DND-41 (cell line): ENCODE measurements around the gene U2SURP.

ENCODE experiments used
- ATAC-seq: fragments of 200-7000 bp; cut with Tn5 transposase; 3 replicates; pipeline ENCODE4 v1.9.1; 2021; ENCODE audit warnings: low read depth; ENCODE audit not compliant: insufficient read depth
- DNase-seq: peaks from one replicate; pipeline ENCODE4 v3.0.0-alpha.2; 2020
- H2AFZ ChIP-seq: 2 replicates; pipeline ENCODE4 v1.6.0; 2012; ENCODE audit warnings: low read depth, low read length
- H3K27ac ChIP-seq: 2 replicates; pipeline ENCODE4 v1.5.1; 2012; ENCODE audit warnings: low read length, inconsistent platforms
- H3K27me3 ChIP-seq: fragments of 200-600 bp; sonication (generic); 2 replicates; pipeline ENCODE4 v1.6.0; 2012; ENCODE audit warnings: low read length, mild to moderate bottlenecking, inconsistent platforms; ENCODE audit not compliant: insufficient read depth, poor library complexity
- H3K36me3 ChIP-seq: 2 replicates; pipeline ENCODE4 v1.5.1; 2012; ENCODE audit warnings: low read length, inconsistent platforms; ENCODE audit not compliant: insufficient read depth
- H3K4me1 ChIP-seq: 2 replicates; pipeline ENCODE4 v1.5.1; 2012; ENCODE audit warnings: mild to moderate bottlenecking, low read length; ENCODE audit not compliant: insufficient read depth
- H3K4me2 ChIP-seq: 2 replicates; pipeline ENCODE4 v1.6.0; 2012; ENCODE audit warnings: mild to moderate bottlenecking, moderate library complexity, low read length, inconsistent platforms; ENCODE audit not compliant: insufficient read depth
- H3K4me3 ChIP-seq, 2 experiments: fragments of 200-600 bp in 1 of 2; shearing (Covaris generic) in 1 of 2; 2 replicates each; pipeline ENCODE4 v1.5.1; 2012 to 2016; ENCODE audit warnings: inconsistent platforms in 2 of 2, low read length in 2 of 2, mild to moderate bottlenecking in 2 of 2, low read depth in 1 of 2, moderate library complexity in 1 of 2
- H3K79me2 ChIP-seq: 2 replicates; pipeline ENCODE4 v1.6.0; 2012; ENCODE audit warnings: low read length, inconsistent platforms; ENCODE audit not compliant: insufficient read depth
- H3K9ac ChIP-seq: 2 replicates; pipeline ENCODE4 v1.6.0; 2012; ENCODE audit warnings: low read depth, mild to moderate bottlenecking, inconsistent platforms, low read length, moderate library complexity
- H3K9me3 ChIP-seq: 2 replicates; pipeline ENCODE4 v1.5.1; 2012; ENCODE audit warnings: low read length, moderate library complexity, mild to moderate bottlenecking, inconsistent platforms; ENCODE audit not compliant: insufficient read depth, severe bottlenecking
- H4K20me1 ChIP-seq: 2 replicates; pipeline ENCODE4 v1.6.0; 2012; ENCODE audit warnings: low read length; ENCODE audit not compliant: insufficient read depth
- CTCF ChIP-seq: IDR thresholded peaks from 2 replicates; pipeline ENCODE4 v1.5.1; 2012; ENCODE audit warnings: borderline replicate concordance, low read length, moderate library complexity, mild to moderate bottlenecking; ENCODE audit not compliant: poor library complexity, severe bottlenecking; ENCODE audit errors: extremely low read depth
- EZH2 ChIP-seq: IDR thresholded peaks from 3 replicates; pipeline ENCODE4 v1.6.1; 2012; ENCODE audit warnings: borderline replicate concordance, low read depth, mild to moderate bottlenecking, moderate library complexity, low read length, inconsistent platforms; ENCODE audit not compliant: severe bottlenecking

Gene U2SURP

GRCh38 chr3:143001369-143002082, at the start of gene U2SURP:
TSS of gene U2SURP (plus strand) at chr3:143001570. CDS start at chr3:143001629, 59 bp downstream.
- peak within 1 kb of the TSS; percentile 93 to 94 for H3K4me3 ChIP-seq
- TF ChIP-seq CTCF (no peak), EZH2 (peak; percentile 42)
- ATAC-seq: peak; percentile 87

GRCh38 chr3:142951794-142952193, 49.6 kb upstream of the U2SURP start:
- peaks cover 14% of the 10 kb centered on the region for H3K27me3 ChIP-seq
- H4K20me1 ChIP-seq: no peaks in the 10 kb centered on the region
- no peak overlapping the region for H2AFZ ChIP-seq
- no peaks in the 10 kb centered on the region for H3K36me3 ChIP-seq
- H3K4me1 ChIP-seq: no peaks in the 10 kb centered on the region
- no peak overlapping the region for H3K9ac ChIP-seq
- TF ChIP-seq EZH2 (no peak), CTCF (no peak)
- DNase-seq: no peak
- no peaks in the 10 kb centered on the region for H3K79me2 ChIP-seq
- H3K4me3 ChIP-seq: no peak overlapping the region
- no peak overlapping the region for H3K27ac ChIP-seq
- no peak overlapping the region for H3K4me2 ChIP-seq
- no peak for ATAC-seq
- H3K9me3 ChIP-seq: no peaks in the 10 kb centered on the region

More at GRCh38 chr3:143001369-143002082, at the start of gene U2SURP:
- Histone ChIP-seq H3K79me2 (peaks cover 61% of the 10 kb centered on the region), H3K9ac (peak within 1 kb of the TSS; percentile 90), H3K36me3 (peaks cover 6% of the 10 kb centered on the region; the same call in 1 of the 2 replicates), H3K4me2 (peak within 1 kb of the TSS; percentile 89), H2AFZ (peak within 1 kb of the TSS; percentile 91), H3K4me1 (peaks cover 37% of the 10 kb centered on the region), H3K27ac (peak within 1 kb of the TSS; percentile 92), H3K27me3 (no peaks in the 10 kb centered on the region), H3K9me3 (no peaks in the 10 kb centered on the region), H4K20me1 (peaks cover 37% of the 10 kb centered on the region)
- DNase-seq: peak; percentile 96

- Histone ChIP-seq H3K27ac (no peak overlapping the region), H3K79me2 (no peaks in the 10 kb centered on the region), H3K4me1 (no peaks in the 10 kb centered on the region), H3K9ac (no peak overlapping the region), H3K4me3 (no peak overlapping the region), H3K27me3 (peaks cover 21% of the 10 kb centered on the region), H3K4me2 (no peak overlapping the region), H3K36me3 (no peaks in the 10 kb centered on the region), H2AFZ (no peak overlapping the region), H4K20me1 (no peaks in the 10 kb centered on the region), H3K9me3 (no peaks in the 10 kb centered on the region)
- no peak for TF ChIP-seq EZH2
- DNase-seq (no peak), ATAC-seq (no peak)
Measured at GRCh38 chr3:142952272-142953193, 48.8 kb upstream of the U2SURP start.

GRCh38 chr3:142953443-142953842, 47.9 kb upstream of the U2SURP start:
- Histone ChIP-seq H3K9ac (no peak overlapping the region), H3K36me3 (no peaks in the 10 kb centered on the region)

More at GRCh38 chr3:142953443-142953842, 47.9 kb upstream of the U2SURP start:
- no peaks in the 10 kb centered on the region for H3K9me3 ChIP-seq
- no peak for TF ChIP-seq EZH2
- no peak for TF ChIP-seq CTCF
- no peak overlapping the region for H3K27ac ChIP-seq
- DNase-seq (no peak), ATAC-seq (no peak)
- H2AFZ ChIP-seq: no peak overlapping the region
- H3K4me2 ChIP-seq: no peak overlapping the region
- H4K20me1 ChIP-seq: no peaks in the 10 kb centered on the region
- peaks cover 27% of the 10 kb centered on the region for H3K27me3 ChIP-seq
- H3K79me2 ChIP-seq: no peaks in the 10 kb centered on the region
- H3K4me3 ChIP-seq: no peak overlapping the region
- H3K4me1 ChIP-seq: no peaks in the 10 kb centered on the region
